Glomerular endothelial cell (primary cell): ENCODE data around the gene FGF7. TPM values are rescaled to one million over a fixed set of nuclear protein-coding genes. Genes with fewer than 3 reads are reported as not detected.
"Not testable (repeated sequence)": the region's sequence is repeated elsewhere in the genome, so short reads cannot be mapped to it uniquely, and the experiment has no call there.

Source experiments
- DNase-seq: peaks from one replicate; pipeline ENCODE4 v3.0.0-alpha.2; 2011; ENCODE audit warnings: low read depth, low spot score; ENCODE audit errors: extremely low read depth
- total RNA-seq: library from RNA; depleted of rRNA; stranded (reverse); fragments of >200 nt; gene quantifications from 2 replicates; pipeline ENCODE4 v1.2.3, GENCODE V29; 2015

The FGF7 gene
- total RNA-seq, 1 donor from 2014 or later: 0.64 TPM

GRCh38 chr15:49438962-49439631, 16.1 kb downstream of the FGF7 start:
- no peak for DNase-seq

- no peak for DNase-seq
Measured at GRCh38 chr15:49439678-49440395, 16.8 kb downstream of the FGF7 start.

GRCh38 chr15:49441356-49441755, 18.3 kb downstream of the FGF7 start:
- no peak for DNase-seq

- no peak for DNase-seq
Measured at GRCh38 chr15:49441816-49442215, 18.8 kb downstream of the FGF7 start.

- DNase-seq: no peak
Measured at GRCh38 chr15:49452595-49452994, 29.6 kb downstream of the FGF7 start.

- DNase-seq: no peak
Measured at GRCh38 chr15:49456166-49456565, 33.1 kb downstream of the FGF7 start.

GRCh38 chr15:49458145-49458544, 35.1 kb downstream of the FGF7 start:
- no peak for DNase-seq

GRCh38 chr15:49460411-49460941, 37.4 kb downstream of the FGF7 start:
- no peak for DNase-seq

GRCh38 chr15:49462232-49462844, 39.3 kb downstream of the FGF7 start:
- DNase-seq: no peak

- DNase-seq: no peak
Measured at GRCh38 chr15:49464522-49464921, 41.5 kb downstream of the FGF7 start.

GRCh38 chr15:49466119-49466518, 43.1 kb downstream of the FGF7 start:
- DNase-seq: no peak

- DNase-seq: no peak
Measured at GRCh38 chr15:49467746-49468480, 44.9 kb downstream of the FGF7 start.

GRCh38 chr15:49468481-49468839, 45.4 kb downstream of the FGF7 start:
- DNase-seq: no peak

- DNase-seq: not testable (repeated sequence)
Measured at GRCh38 chr15:49471248-49471647, 48.2 kb downstream of the FGF7 start.

GRCh38 chr15:49471733-49472132, 48.7 kb downstream of the FGF7 start:
- DNase-seq: no peak

- no peak for DNase-seq
Measured at GRCh38 chr15:49472338-49472737, 49.3 kb downstream of the FGF7 start.

- no peak for DNase-seq
Measured at GRCh38 chr15:49473031-49473430, 50.0 kb downstream of the FGF7 start.

GRCh38 chr15:49478021-49478420, 55.0 kb downstream of the FGF7 start:
- not testable (repeated sequence) for DNase-seq

GRCh38 chr15:49478982-49479381, 55.9 kb downstream of the FGF7 start:
- not testable (repeated sequence) for DNase-seq

- not testable (repeated sequence) for DNase-seq
Measured at GRCh38 chr15:49485401-49485800, 62.4 kb downstream of the FGF7 start.

- no peak for DNase-seq
Measured at GRCh38 chr15:49490966-49491365, 67.9 kb downstream of the FGF7 start.
